GM19043 (cell line): Measurements from ENCODE around the gene ZNF74.
"Not testable (repeated sequence)": the region's sequence is repeated elsewhere in the genome, so short reads cannot be mapped to it uniquely, and the experiment has no call there.

ENCODE experiments used
- ATAC-seq: cut with Tn5 transposase; IDR thresholded peaks from one replicate; pipeline ENCODE4 v1.9.1; 2021; ENCODE audit warnings: low read depth; ENCODE audit not compliant: unreplicated experiment

ZNF74 gene

GRCh38 chr22:20399866-20400605 lies 6.1 kb downstream of the ZNF74 start:
- ATAC-seq: no peak

DNA sequence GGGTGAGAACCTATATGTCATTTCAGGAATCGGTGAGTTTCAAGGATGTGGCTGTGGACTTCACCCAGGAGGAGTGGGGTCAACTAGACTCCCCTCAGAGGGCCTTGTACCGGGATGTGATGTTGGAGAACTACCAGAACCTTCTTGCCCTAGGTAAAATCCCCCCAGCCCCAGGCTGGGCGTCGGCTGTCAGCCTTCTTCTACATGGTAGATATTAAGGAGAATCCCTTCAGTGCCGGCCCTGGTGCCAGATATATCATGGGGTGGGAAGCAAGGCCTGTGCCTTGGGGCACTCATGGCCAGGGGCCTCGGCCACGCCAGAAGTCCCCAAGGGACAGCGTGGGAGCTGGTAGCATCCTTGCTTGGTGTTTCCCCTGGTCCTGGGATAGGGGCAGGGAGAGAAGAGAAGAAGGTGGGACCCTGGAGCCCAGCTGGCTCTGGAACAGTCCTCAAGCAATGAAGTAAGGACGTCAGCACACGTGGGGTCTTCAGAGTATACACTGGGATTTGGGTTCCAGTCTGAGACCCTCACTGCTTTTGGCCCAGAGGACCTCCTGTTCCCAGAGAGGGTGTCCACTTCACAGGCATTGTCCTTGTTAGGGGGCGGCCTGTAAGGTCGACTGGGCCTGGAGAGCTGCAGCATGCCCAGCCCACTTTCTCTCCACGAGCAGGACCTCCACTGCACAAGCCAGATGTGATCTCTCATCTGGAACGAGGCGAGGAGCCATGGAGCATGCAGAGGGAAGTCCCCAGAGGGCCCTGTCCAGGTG lies 6.8 kb downstream of the ZNF74 start:
- no peak for ATAC-seq

DNA sequence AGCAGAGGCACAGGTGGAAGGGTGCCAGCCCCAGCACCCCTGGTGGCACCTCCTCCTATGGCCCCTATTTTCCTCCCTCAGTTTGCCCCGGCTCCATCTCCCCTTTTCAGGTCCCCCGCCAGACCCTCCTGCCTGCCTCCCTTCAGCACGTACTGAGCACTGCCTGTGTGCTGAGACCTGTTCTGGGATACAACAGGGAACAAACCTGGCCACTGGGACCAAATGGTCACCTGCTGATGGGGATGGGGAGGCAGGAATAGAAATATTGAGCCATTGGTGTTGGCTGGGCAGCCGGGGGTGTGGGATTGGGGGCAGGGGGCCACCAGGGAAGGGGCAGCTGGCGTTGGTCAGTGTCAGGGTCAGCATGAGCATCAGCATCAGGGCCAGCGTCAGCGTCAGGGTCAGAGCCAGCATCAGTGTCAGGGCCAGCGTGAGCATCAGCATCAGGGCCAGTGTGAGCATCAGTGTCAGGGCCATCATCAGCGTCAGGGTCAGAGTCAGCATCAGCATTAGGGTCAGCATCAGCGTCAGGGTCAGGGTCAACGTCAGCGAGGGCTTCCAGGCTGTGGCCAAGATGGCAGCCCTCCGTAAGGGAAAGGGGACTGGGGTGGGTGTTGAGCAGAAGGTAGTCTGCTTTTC lies 7.5 kb downstream of the ZNF74 start:
- ATAC-seq: no peak

DNA sequence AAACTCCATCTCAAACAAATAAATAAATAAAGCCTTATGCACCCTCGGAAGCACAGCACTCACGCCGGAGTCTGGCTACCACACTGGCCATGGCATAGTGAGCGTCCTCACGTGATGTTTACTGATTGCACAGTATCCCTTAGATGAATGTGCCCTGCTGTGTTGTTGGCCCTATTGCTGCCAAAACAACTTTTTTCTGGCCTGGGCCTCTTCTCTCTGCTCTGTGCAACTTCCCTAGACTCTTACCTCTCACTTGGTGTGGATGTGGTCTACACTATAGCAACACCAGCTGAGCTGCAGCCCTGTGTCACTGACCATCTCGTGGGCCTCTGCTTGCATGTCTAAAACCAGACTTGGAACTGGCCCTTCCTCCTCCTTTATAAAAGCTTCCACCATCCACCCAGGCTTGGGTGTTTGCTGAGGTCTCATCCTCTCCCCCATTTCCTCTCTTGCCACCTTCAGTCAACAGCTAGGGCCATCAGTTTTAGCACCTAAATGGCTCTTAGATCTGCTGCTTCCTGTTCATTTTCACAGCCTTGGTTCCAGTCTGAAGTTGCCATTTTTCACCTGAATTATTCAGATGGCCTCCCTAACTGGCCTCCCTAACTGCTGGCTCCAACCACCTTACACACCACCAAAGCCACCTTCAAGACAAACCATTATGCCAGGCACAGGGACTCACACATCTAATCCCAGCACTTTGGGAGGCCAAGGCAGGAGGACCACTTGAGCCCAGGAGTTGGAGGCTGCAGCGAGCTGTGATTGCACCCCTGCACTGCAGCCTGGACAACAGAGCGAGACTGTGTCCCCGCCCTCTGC lies 9.2 kb downstream of the ZNF74 start:
- ATAC-seq: no peak

GRCh38 chr22:20403779-20404140 lies 9.8 kb downstream of the ZNF74 start:
- ATAC-seq: no peak

- ATAC-seq: no peak
These were observed 10.9 kb downstream of the ZNF74 start for GRCh38 chr22:20404881-20405280.

GRCh38 chr22:20405291-20405930 lies 11.5 kb downstream of the ZNF74 start:
- no peak for ATAC-seq

- no peak for ATAC-seq
These were observed 12.2 kb downstream of the ZNF74 start for GRCh38 chr22:20405931-20406685.

DNA sequence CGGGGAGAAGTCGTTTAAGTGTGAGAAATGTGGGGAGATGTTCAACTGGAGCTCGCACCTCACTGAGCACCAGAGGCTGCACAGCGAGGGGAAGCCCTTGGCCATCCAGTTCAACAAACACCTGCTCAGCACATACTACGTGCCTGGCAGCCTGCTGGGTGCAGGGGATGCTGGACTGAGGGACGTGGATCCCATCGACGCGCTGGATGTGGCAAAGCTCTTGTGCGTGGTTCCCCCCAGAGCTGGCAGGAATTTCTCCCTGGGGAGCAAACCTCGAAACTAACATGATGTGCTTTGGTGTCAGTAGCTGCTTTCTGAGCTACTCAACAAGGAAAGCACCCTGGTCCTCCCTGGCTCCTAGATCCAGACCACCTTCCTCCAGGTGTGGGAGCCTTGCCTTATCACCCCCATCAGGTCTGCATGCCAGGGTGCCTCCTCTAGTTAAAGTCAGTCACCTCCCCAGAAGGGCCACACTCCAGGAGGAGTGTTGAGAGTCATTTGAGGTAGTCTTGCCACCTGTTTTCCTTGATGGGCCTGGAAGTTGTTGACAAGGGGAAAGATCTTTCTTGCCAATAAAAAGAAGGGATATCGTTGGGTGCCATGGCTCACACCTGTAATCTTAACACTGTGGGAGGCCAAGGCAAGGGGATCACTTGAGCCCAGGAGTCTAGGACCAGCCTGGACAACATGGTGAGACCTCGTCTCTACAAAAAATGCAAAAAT lies 12.9 kb downstream of the ZNF74 start:
- no peak for ATAC-seq

- ATAC-seq: no peak
These were observed 13.9 kb downstream of the ZNF74 start for GRCh38 chr22:20407829-20408228.

DNA sequence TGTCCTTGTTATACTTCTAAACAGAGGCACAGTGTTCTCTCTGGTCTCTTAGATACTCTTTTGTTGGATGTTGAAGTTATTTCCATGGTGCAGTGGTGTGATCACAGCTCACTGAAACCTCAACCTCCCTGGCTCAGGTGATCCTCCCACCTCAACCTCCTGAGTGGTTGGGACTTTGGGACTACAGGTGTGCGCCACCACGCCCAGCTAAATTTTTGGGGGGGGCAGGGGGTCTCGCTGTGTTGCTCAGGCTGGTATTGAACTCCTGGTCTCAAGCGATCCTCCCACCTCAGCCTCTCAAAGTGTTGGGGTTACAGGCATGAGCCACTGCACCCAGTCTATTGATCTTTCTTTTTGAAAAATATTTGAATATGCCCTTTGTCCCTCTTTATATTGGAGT lies 14.9 kb downstream of the ZNF74 start:
- no peak for ATAC-seq

- not testable (repeated sequence) for ATAC-seq
These were observed 15.4 kb downstream of the ZNF74 start for GRCh38 chr22:20409385-20409784.

DNA sequence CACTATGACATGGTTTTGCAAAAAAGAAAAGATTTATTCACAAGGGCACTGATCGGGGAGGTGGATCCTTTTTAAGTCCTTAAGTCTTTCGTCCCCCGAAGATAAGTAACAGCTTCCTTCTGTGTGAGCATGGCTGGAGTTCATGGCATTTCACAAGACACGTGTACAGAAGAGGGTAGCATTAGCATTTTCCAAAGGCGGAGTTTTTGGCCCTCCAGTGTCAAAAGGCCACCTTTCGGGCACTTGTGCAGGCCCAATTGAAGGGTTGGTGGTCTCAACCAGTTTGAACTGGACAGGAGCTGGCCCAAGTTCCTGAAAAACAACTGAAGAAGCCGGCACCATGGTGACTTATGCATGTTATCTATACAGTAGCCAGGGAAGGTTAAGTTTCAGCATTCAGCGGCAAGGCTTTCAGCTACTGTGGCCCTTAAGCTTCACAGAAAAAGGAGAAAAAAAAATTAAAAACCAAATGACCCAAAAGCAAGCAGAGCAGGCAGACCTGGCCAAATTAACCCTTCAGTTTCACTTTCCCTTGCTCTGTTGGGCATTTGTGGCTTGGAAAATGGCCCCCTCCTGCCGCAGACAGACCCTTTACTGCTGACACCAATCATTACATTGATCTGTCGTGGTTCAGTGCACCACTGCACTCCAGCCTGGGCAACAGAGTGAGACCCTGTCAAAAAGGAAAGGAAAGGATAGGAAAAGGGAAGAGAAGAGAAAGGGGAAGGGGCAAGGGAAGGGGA lies 18.7 kb downstream of the ZNF74 start:
- ATAC-seq: no peak

- ATAC-seq: no peak
These were observed 19.5 kb downstream of the ZNF74 start for GRCh38 chr22:20413217-20414058.

DNA sequence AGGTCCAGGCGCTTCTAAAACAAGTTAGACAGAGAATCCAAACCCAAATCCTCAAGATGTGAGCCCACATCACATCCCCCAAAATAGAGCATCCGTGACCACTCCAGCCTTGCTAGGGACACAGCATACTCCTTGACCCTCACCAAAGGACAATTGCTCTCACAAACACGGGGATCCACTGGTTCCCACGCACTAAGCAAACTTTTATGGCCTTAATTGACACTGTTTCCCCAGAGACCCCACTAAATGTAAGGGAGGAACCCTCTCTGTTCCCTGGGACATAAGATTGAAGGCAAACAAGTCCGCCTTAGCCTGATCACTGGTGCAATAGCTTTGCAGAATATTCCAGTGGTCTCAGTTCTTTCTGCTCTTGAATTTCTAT lies 20.1 kb downstream of the ZNF74 start:
- ATAC-seq: no peak

DNA sequence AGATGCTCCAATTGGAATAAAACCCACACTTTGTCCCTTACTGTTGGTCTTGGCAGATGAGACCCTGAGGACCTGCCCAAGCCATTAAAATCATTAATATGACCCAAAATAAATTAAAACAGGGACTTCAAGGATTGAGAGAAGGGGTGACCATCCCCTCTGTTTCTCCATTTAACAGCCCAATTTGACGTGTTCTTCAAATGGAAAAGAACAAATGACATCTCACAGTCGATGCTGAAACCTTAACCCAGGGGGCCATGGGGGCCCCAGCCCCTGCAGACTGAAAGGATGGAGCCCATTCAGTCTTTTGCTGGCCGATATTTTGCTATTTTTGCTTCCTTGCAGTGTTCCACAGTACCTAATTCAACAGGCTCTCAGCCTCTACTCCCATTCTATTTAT lies 20.5 kb downstream of the ZNF74 start:
- ATAC-seq: no peak

DNA sequence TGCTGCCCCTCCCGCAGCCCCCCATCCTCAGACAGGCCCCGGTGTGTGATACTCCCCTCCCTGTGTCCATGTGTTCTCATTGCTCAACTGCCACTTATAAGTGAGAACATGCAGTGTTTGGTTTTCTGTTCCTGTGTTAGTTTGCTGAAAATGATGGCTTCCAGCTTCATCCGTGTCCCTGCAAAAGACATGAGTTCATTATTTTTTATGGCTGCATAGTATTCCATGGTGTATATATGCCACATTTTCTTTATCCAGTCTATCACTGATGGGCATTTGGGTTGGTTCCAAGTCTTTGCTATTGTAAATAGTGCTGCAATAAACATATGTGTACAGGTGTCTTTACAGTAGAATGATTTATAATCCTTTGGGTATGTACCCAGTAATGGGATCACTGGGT lies 21.3 kb downstream of the ZNF74 start:
- not testable (repeated sequence) for ATAC-seq
